GM12891 (cell line): ENCODE data around the gene FYB2.
"Not testable (repeated sequence)": the region's sequence is repeated elsewhere in the genome, so short reads cannot be mapped to it uniquely, and the experiment has no call there.

ENCODE experiments used
- DNase-seq: peaks from one replicate; pipeline ENCODE4 v3.0.0; 2011; ENCODE audit warnings: low spot score; ENCODE audit not compliant: insufficient read length
- FAIRE-seq: peaks from 2 replicates; lab custom pipeline; 2011; peaks lifted over from hg19 to GRCh38; lab: Jason Lieb, UNC
- PAX5 ChIP-seq: IDR thresholded peaks from 2 replicates; pipeline ENCODE4 v1.6.1; 2011; ENCODE audit warnings: low read length, moderate library complexity, mild to moderate bottlenecking; ENCODE audit not compliant: insufficient read depth, severe bottlenecking
- POLR2A ChIP-seq: IDR thresholded peaks from 2 replicates; pipeline ENCODE4 v1.6.1; 2011; ENCODE audit warnings: low read depth, low read length, control low read depth
- POLR2AphosphoS5 ChIP-seq: IDR thresholded peaks from 2 replicates; pipeline ENCODE4 v1.6.1; 2011; ENCODE audit warnings: low read depth, low read length, control low read depth
- POU2F2 ChIP-seq: IDR thresholded peaks from 2 replicates; pipeline ENCODE4 v1.6.1; 2011; ENCODE audit warnings: low read depth, mild to moderate bottlenecking, control low read depth, low read length, moderate library complexity
- SPI1 ChIP-seq: IDR thresholded peaks from 2 replicates; pipeline ENCODE4 v1.6.1; 2011; ENCODE audit warnings: low read depth, low read length, control low read depth
- TAF1 ChIP-seq: IDR thresholded peaks from 2 replicates; pipeline ENCODE4 v1.6.1; 2011; ENCODE audit warnings: low read depth, low read length, control low read depth

FYB2 gene

GRCh38 chr1:56780826-56781225, 38.4 kb downstream of the FYB2 start:
- TF ChIP-seq SPI1 (no peak), POLR2A (no peak), POU2F2 (no peak), TAF1 (no peak)
- FAIRE-seq, result no peak
- DNase-seq, result no peak

GRCh38 chr1:56780128-56780750, 39.0 kb downstream of the FYB2 start:
- FAIRE-seq (no peak), DNase-seq (no peak)

GRCh38 chr1:56777972-56778371, 41.2 kb downstream of the FYB2 start:
- TF ChIP-seq POU2F2 (no peak), POLR2AphosphoS5 (no peak), PAX5 (no peak), SPI1 (no peak), TAF1 (no peak), POLR2A (no peak)
- FAIRE-seq (no peak), DNase-seq (no peak)

More at GRCh38 chr1:56780128-56780750, 39.0 kb downstream of the FYB2 start:
- TF ChIP-seq POLR2A, result no peak
- TF ChIP-seq SPI1, result no peak
- TF ChIP-seq POLR2AphosphoS5, result no peak
- no peak for TF ChIP-seq TAF1
- no peak for TF ChIP-seq POU2F2
- no peak for TF ChIP-seq PAX5

GRCh38 chr1:56774732-56775131, 44.5 kb downstream of the FYB2 start:
- DNase-seq, FAIRE-seq: not testable (repeated sequence)

- TF ChIP-seq POLR2A (no peak), PAX5 (no peak), POLR2AphosphoS5 (no peak), SPI1 (no peak), POU2F2 (no peak), TAF1 (no peak)
- FAIRE-seq (peak; percentile 54), DNase-seq (no peak)
These were observed 45.1 kb downstream of the FYB2 start for GRCh38 chr1:56774067-56774609.

- TF ChIP-seq POU2F2 (no peak), SPI1 (no peak), POLR2A (no peak), TAF1 (no peak), PAX5 (no peak), POLR2AphosphoS5 (no peak)
- DNase-seq (no peak), FAIRE-seq (no peak)
These were observed 45.7 kb downstream of the FYB2 start for GRCh38 chr1:56773341-56774066.

GRCh38 chr1:56771717-56772116, 47.5 kb downstream of the FYB2 start:
- no peak for FAIRE-seq
- TF ChIP-seq POLR2A (no peak), SPI1 (no peak), POU2F2 (no peak), POLR2AphosphoS5 (no peak)
- no peak for DNase-seq

- DNase-seq (no peak), FAIRE-seq (no peak)
- TF ChIP-seq POU2F2, result no peak
- no peak for TF ChIP-seq TAF1
- no peak for TF ChIP-seq SPI1
- no peak for TF ChIP-seq PAX5
- no peak for TF ChIP-seq POLR2A
- no peak for TF ChIP-seq POLR2AphosphoS5
These were observed 60.4 kb downstream of the FYB2 start for GRCh38 chr1:56758794-56759193.

GRCh38 chr1:56758135-56758534, 61.1 kb downstream of the FYB2 start:
- FAIRE-seq, result no peak
- no peak for DNase-seq
- no peak for TF ChIP-seq SPI1
- no peak for TF ChIP-seq PAX5
- TF ChIP-seq POLR2A, result no peak
- TF ChIP-seq POU2F2, result no peak
- TF ChIP-seq TAF1, result no peak
- no peak for TF ChIP-seq POLR2AphosphoS5
